Ectodermal cell (in vitro differentiated cells): ENCODE results near the gene MDM1.

ENCODE experiments used
- H3K27ac ChIP-seq: 2 replicates; pipeline ENCODE4 v1.7.0; 2013; ENCODE audit warnings: mild to moderate bottlenecking, low read depth, low read length; ENCODE audit not compliant: insufficient read depth, poor library complexity, severe bottlenecking
- H3K27me3 ChIP-seq: 2 replicates; pipeline ENCODE4 v1.7.0; 2013; ENCODE audit warnings: mild to moderate bottlenecking, low read length; ENCODE audit not compliant: insufficient read depth, control insufficient read depth, poor library complexity, severe bottlenecking
- H3K36me3 ChIP-seq: one replicate; pipeline ENCODE4 v1.7.0; 2013; ENCODE audit warnings: low read length; ENCODE audit not compliant: control insufficient read depth, insufficient read depth
- H3K4me1 ChIP-seq: one replicate; pipeline ENCODE4 v1.7.0; 2013; ENCODE audit warnings: low read length; ENCODE audit not compliant: control insufficient read depth, insufficient read depth
- H3K4me3 ChIP-seq: 2 replicates; pipeline ENCODE4 v1.7.0; 2013; ENCODE audit warnings: low read depth, low read length, control low read depth; ENCODE audit not compliant: insufficient read depth
- H3K9me3 ChIP-seq: 2 replicates; pipeline ENCODE4 v1.7.0; 2013; ENCODE audit warnings: mild to moderate bottlenecking, low read length, moderate library complexity; ENCODE audit not compliant: control insufficient read depth
- WGBS, 2 experiments: methylation state at CpG; one replicate each; pipeline ENCODE4 v1.1.7; 2013; ENCODE audit warnings: missing lambda C conversion rate in 2 of 2; 5-methylcytosine and 5-hydroxymethylcytosine counted together

MDM1 gene

GRCh38 chr12:68279227-68280054 lies 52.7 kb downstream of the MDM1 start:
- no peak overlapping the region for H3K27ac ChIP-seq
- no peak overlapping the region for H3K4me3 ChIP-seq
- WGBS, 2 experiments: 91 to 94% methylated on average over 4 to 5 of the region's 5 CpGs
- H3K4me1 ChIP-seq: peaks cover 4% of the 10 kb centered on the region
- H3K36me3 ChIP-seq: no peaks in the 10 kb centered on the region
- no peaks in the 10 kb centered on the region for H3K27me3 ChIP-seq
- H3K9me3 ChIP-seq: no peaks in the 10 kb centered on the region

- Histone ChIP-seq H3K27me3 (no peaks in the 10 kb centered on the region), H3K4me3 (no peak overlapping the region), H3K4me1 (peaks cover 4% of the 10 kb centered on the region), H3K9me3 (no peaks in the 10 kb centered on the region), H3K36me3 (no peaks in the 10 kb centered on the region), H3K27ac (no peak overlapping the region)
- 97 to 98% methylated on average over 6 of the region's 6 CpGs for WGBS, 2 experiments
Measured at GRCh38 chr12:68276402-68276930, 55.7 kb downstream of the MDM1 start.

GRCh38 chr12:68272732-68273131 lies 59.4 kb downstream of the MDM1 start:
- Histone ChIP-seq H3K27ac (no peak overlapping the region), H3K4me1 (peaks cover 3% of the 10 kb centered on the region), H3K4me3 (no peak overlapping the region), H3K36me3 (no peaks in the 10 kb centered on the region), H3K27me3 (no peaks in the 10 kb centered on the region), H3K9me3 (no peaks in the 10 kb centered on the region)

GRCh38 chr12:68271346-68271745 lies 60.8 kb downstream of the MDM1 start:
- H3K36me3 ChIP-seq: no peaks in the 10 kb centered on the region
- H3K27ac ChIP-seq: no peak overlapping the region
- H3K27me3 ChIP-seq: no peaks in the 10 kb centered on the region
- no peaks in the 10 kb centered on the region for H3K4me1 ChIP-seq
- 90 to 92% methylated on average over 8 of the region's 8 CpGs for WGBS, 2 experiments
- no peak overlapping the region for H3K4me3 ChIP-seq
- H3K9me3 ChIP-seq: no peaks in the 10 kb centered on the region

GRCh38 chr12:68270358-68270757 lies 61.8 kb downstream of the MDM1 start:
- no peaks in the 10 kb centered on the region for H3K9me3 ChIP-seq
- H3K27ac ChIP-seq: no peak overlapping the region
- H3K4me1 ChIP-seq: no peaks in the 10 kb centered on the region
- H3K36me3 ChIP-seq: no peaks in the 10 kb centered on the region
- H3K27me3 ChIP-seq: no peaks in the 10 kb centered on the region
- 92 to 94% methylated on average over 3 of the region's 3 CpGs for WGBS, 2 experiments
- H3K4me3 ChIP-seq: no peak overlapping the region

GRCh38 chr12:68269779-68270178 lies 62.4 kb downstream of the MDM1 start:
- Histone ChIP-seq H3K4me1 (no peaks in the 10 kb centered on the region), H3K27ac (no peak overlapping the region), H3K27me3 (no peaks in the 10 kb centered on the region), H3K36me3 (no peaks in the 10 kb centered on the region), H3K9me3 (no peaks in the 10 kb centered on the region), H3K4me3 (no peak overlapping the region)
- WGBS, 2 experiments: 95 to 96% methylated on average over 2 of the region's 2 CpGs

- Histone ChIP-seq H3K36me3 (no peaks in the 10 kb centered on the region), H3K27me3 (no peaks in the 10 kb centered on the region), H3K9me3 (no peaks in the 10 kb centered on the region), H3K4me3 (no peak overlapping the region), H3K27ac (no peak overlapping the region), H3K4me1 (no peaks in the 10 kb centered on the region)
Measured at GRCh38 chr12:68268967-68269366, 63.2 kb downstream of the MDM1 start.

GRCh38 chr12:68267892-68268396 lies 64.2 kb downstream of the MDM1 start:
- WGBS, 2 experiments: 88 to 89% methylated on average over 5 to 6 of the region's 6 CpGs
- Histone ChIP-seq H3K27me3 (no peaks in the 10 kb centered on the region), H3K4me1 (no peaks in the 10 kb centered on the region), H3K9me3 (no peaks in the 10 kb centered on the region), H3K36me3 (no peaks in the 10 kb centered on the region), H3K27ac (no peak overlapping the region), H3K4me3 (no peak overlapping the region)

- no peak overlapping the region for H3K27ac ChIP-seq
- H3K4me1 ChIP-seq: no peaks in the 10 kb centered on the region
- H3K27me3 ChIP-seq: no peaks in the 10 kb centered on the region
- no peaks in the 10 kb centered on the region for H3K9me3 ChIP-seq
- no peak overlapping the region for H3K4me3 ChIP-seq
- 86 to 90% methylated on average over 1 to 2 of the region's 2 CpGs for WGBS, 2 experiments
- no peaks in the 10 kb centered on the region for H3K36me3 ChIP-seq
Measured at GRCh38 chr12:68264857-68265256, 67.3 kb downstream of the MDM1 start.

GRCh38 chr12:68264158-68264855 lies 67.9 kb downstream of the MDM1 start:
- Histone ChIP-seq H3K4me3 (no peak overlapping the region), H3K27ac (no peak overlapping the region), H3K36me3 (no peaks in the 10 kb centered on the region), H3K9me3 (no peaks in the 10 kb centered on the region), H3K27me3 (no peaks in the 10 kb centered on the region), H3K4me1 (no peaks in the 10 kb centered on the region)
- WGBS, 2 experiments: 97 to 99% methylated on average over 6 to 7 of the region's 7 CpGs
